IPS DF 6.9 (cell line): ENCODE measurements around the gene CAPZA2.
"Not testable (repeated sequence)": the region's sequence is repeated elsewhere in the genome, so short reads cannot be mapped to it uniquely, and the experiment has no call there.

Experiments
- DNase-seq: peaks from one replicate; pipeline ENCODE4 v3.0.0-alpha.2; 2013; ENCODE audit warnings: low read depth, low spot score
- H3K27ac ChIP-seq: one replicate; pipeline ENCODE4 v1.5.1; 2013; ENCODE audit warnings: low read length, control low read depth
- H3K27me3 ChIP-seq: 2 replicates; pipeline ENCODE4 v1.6.1; 2013; ENCODE audit warnings: mild to moderate bottlenecking, low read length; ENCODE audit not compliant: control insufficient read depth, insufficient read depth
- H3K36me3 ChIP-seq: 2 replicates; pipeline ENCODE4 v1.6.1; 2013; ENCODE audit warnings: low read length; ENCODE audit not compliant: control insufficient read depth, insufficient read depth
- H3K4me1 ChIP-seq: 2 replicates; pipeline ENCODE4 v1.6.1; 2013; ENCODE audit warnings: low read length; ENCODE audit not compliant: control insufficient read depth, insufficient read depth
- H3K4me3 ChIP-seq: 2 replicates; pipeline ENCODE4 v1.5.1; 2013; ENCODE audit warnings: mild to moderate bottlenecking, low read length
- H3K9me3 ChIP-seq: 2 replicates; pipeline ENCODE4 v1.6.1; 2013; ENCODE audit warnings: low read length, inconsistent platforms; ENCODE audit not compliant: control insufficient read depth, insufficient read depth
- WGBS: extraction: QIAGEN DNeasy Blood & Tissue Kit; methylation state at CpG from one replicate; pipeline ENCODE4 v1.1.7; 2013; ENCODE audit warnings: mixed read lengths, missing lambda C conversion rate; ENCODE audit not compliant: insufficient read length, insufficient coverage; 5-methylcytosine and 5-hydroxymethylcytosine counted together

The CAPZA2 gene

GRCh38 chr7:116862234-116862950, at the start of gene CAPZA2:
Gene CAPZA2 (plus strand): TSS chr7:116862587. CDS start chr7:116862612, 25 bp downstream.
- Histone ChIP-seq H3K36me3 (no peaks in the 10 kb centered on the region), H3K9me3 (no peaks in the 10 kb centered on the region), H3K27me3 (no peaks in the 10 kb centered on the region), H3K4me3 (peak within 1 kb of the TSS; percentile 72), H3K4me1 (no peaks in the 10 kb centered on the region), H3K27ac (no peak within 1 kb of the TSS)
- no CpG with 5 or more reads among the region's 80 CpGs for WGBS
- DNase-seq, result peak; percentile 72

- no peaks in the 10 kb centered on the region for H3K4me1 ChIP-seq
- H3K9me3 ChIP-seq, result no peaks in the 10 kb centered on the region
- H3K27ac ChIP-seq, result no peak overlapping the region
- no peaks in the 10 kb centered on the region for H3K36me3 ChIP-seq
- no peaks in the 10 kb centered on the region for H3K27me3 ChIP-seq
- no CpG with 5 or more reads among the region's 2 CpGs for WGBS
- no peak for DNase-seq
- H3K4me3 ChIP-seq, result no peak overlapping the region
Measured at GRCh38 chr7:116812860-116813259, 49.5 kb upstream of the CAPZA2 start.

GRCh38 chr7:116813371-116813770, 49.0 kb upstream of the CAPZA2 start:
- no CpG with 5 or more reads among the region's 3 CpGs for WGBS
- not testable (repeated sequence) for H3K36me3 ChIP-seq, H3K27me3 ChIP-seq, H3K9me3 ChIP-seq, H3K27ac ChIP-seq, DNase-seq, H3K4me1 ChIP-seq, H3K4me3 ChIP-seq

DNA sequence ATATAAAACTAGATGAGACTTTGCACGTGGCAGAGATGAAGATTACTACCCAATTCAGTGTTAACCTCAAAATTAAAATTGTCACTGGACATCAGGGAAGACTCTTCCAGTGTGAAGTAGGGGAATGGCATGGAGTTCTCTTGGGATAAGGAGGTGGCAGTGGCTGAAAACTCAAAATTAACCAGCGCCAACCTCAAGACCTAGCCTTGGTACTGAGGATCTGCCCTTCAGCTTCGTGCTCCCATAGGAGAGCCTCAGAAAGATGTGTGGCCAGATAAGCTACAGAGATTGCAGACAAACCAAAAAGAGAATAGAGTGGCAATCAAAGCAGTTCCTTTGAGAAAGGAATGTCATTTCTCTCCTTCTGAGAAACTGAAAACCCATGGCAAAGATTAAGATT, 47.3 kb upstream of the CAPZA2 start:
- no CpG with 5 or more reads among the region's 3 CpGs for WGBS
- Histone ChIP-seq H3K27me3 (no peaks in the 10 kb centered on the region), H3K36me3 (no peaks in the 10 kb centered on the region), H3K4me3 (no peak overlapping the region), H3K9me3 (no peaks in the 10 kb centered on the region), H3K4me1 (no peaks in the 10 kb centered on the region), H3K27ac (no peak overlapping the region)
- DNase-seq, result no peak

GRCh38 chr7:116820149-116820548, 42.2 kb upstream of the CAPZA2 start:
- Histone ChIP-seq H3K36me3 (no peaks in the 10 kb centered on the region), H3K4me3 (no peak overlapping the region), H3K27ac (no peak overlapping the region), H3K9me3 (no peaks in the 10 kb centered on the region), H3K27me3 (no peaks in the 10 kb centered on the region), H3K4me1 (no peaks in the 10 kb centered on the region)
- DNase-seq, result no peak
- WGBS, result no CpG with 5 or more reads among the region's 3 CpGs

DNA sequence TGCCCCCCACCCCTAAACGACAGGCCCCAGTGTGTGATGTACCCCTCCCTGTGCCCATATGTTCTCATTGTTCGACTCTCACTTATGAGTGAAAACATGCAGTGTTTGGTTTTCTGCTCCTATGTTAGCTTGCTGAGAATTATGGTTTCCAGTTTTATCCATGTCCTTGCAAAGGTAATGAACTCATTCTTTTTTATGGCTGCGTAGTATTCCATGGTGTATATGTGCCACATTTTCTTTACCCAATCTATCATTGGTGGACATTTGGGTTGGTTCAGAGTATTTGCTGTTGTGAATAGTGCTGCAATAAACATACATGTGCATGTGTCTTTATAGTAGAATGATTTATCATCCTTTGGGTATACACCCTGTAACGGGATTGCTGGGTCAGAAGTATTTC, 40.7 kb upstream of the CAPZA2 start:
- DNase-seq, H3K9me3 ChIP-seq, H3K4me3 ChIP-seq, H3K36me3 ChIP-seq, H3K27ac ChIP-seq, H3K4me1 ChIP-seq, H3K27me3 ChIP-seq: not testable (repeated sequence)
- WGBS, result no CpG with 5 or more reads among the region's 4 CpGs

DNA sequence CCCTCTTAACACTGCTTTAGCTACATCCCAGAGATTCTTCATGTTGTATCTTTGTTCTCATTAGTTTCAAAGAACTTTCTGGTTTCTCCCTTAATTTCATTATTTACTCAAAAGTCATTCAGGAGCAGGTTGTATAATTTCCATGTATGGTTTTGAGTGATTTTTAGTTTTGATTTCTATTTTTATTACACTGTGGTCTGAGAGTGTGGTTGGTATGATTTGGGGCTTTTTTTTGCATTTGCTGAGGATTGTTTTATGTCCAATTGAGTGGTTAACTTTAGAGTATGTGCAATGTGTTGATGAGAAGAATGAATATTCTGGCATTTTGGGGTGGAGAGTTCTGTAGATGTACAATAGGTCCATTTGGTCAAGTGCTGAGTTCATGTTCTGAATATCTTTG, 37.9 kb upstream of the CAPZA2 start:
- no peaks in the 10 kb centered on the region for H3K4me1 ChIP-seq
- H3K9me3 ChIP-seq, result no peaks in the 10 kb centered on the region
- no peaks in the 10 kb centered on the region for H3K36me3 ChIP-seq
- no peak for DNase-seq
- no peak overlapping the region for H3K4me3 ChIP-seq
- no peak overlapping the region for H3K27ac ChIP-seq
- H3K27me3 ChIP-seq, result no peaks in the 10 kb centered on the region

DNA sequence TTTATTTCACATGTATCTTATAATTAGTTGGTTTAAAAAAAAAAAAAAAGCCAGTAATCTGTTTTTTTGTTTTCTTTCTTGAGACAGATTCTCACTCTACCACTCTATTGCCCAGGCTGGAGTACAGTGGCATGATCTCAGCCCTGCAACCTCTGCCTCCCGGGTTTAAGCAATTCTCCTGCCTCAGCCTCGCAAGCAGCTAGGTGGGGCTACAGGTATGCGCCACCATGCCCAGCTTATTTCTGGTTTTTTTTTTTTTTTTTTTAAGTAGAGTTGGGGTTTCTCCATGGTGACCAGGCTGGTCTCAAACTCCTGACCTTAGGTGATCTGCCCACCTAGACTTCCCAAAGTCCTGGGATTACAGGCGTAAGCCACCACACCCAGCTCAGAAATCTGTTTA, 34.1 kb upstream of the CAPZA2 start:
- WGBS, result no CpG with 5 or more reads among the region's 4 CpGs
- no peak overlapping the region for H3K27ac ChIP-seq
- H3K4me1 ChIP-seq, result no peaks in the 10 kb centered on the region
- H3K27me3 ChIP-seq, result no peaks in the 10 kb centered on the region
- DNase-seq, result no peak
- no peaks in the 10 kb centered on the region for H3K36me3 ChIP-seq
- no peak overlapping the region for H3K4me3 ChIP-seq
- no peaks in the 10 kb centered on the region for H3K9me3 ChIP-seq

DNA sequence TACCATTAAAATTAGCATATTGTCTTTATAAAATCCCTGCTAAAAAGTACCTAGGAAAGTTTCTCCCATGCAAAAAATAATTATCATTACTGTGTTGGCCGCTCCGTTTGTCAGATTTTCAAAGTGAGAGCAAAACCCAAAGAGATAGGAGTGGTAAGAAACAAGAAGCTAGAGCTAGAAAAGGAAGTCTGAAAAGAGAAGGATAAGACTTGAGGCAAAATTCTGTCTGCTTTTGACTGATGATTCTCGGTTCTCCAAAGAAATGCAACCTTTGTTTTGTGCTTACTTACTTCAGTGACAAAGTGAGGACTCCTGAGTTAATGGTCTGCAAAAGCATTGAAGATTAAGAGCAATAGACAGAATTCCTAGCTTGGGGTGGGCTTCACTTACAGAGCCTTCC, 33.3 kb upstream of the CAPZA2 start:
- H3K9me3 ChIP-seq, result no peaks in the 10 kb centered on the region
- no peaks in the 10 kb centered on the region for H3K4me1 ChIP-seq
- no peaks in the 10 kb centered on the region for H3K27me3 ChIP-seq
- H3K27ac ChIP-seq, result no peak overlapping the region
- H3K4me3 ChIP-seq, result no peak overlapping the region
- no peak for DNase-seq
- H3K36me3 ChIP-seq, result no peaks in the 10 kb centered on the region
- WGBS, result no CpG with 5 or more reads among the region's 3 CpGs

DNA sequence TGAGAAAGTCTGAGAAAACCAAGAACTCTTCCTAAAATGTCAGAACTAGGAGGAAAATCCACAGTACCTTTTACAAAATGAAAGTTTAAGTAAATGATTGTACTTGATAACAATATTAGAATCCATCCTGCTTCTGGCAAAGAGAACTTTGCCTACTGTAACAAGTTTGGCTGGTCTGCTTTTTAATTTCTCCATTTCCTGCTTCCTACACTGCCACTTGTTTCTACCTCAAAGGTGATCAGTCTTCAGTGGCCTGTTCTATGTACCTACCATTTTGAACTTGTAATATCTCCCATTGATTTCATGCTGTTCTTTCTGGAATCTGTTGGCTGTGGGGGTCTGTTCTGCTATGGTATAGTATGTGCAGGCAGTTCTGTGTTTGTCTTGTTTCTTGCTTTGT, 32.9 kb upstream of the CAPZA2 start:
- Histone ChIP-seq H3K4me3 (no peak overlapping the region), H3K27me3 (no peaks in the 10 kb centered on the region), H3K27ac (no peak overlapping the region), H3K36me3 (no peaks in the 10 kb centered on the region), H3K4me1 (no peaks in the 10 kb centered on the region), H3K9me3 (no peaks in the 10 kb centered on the region)
- no peak for DNase-seq

DNA sequence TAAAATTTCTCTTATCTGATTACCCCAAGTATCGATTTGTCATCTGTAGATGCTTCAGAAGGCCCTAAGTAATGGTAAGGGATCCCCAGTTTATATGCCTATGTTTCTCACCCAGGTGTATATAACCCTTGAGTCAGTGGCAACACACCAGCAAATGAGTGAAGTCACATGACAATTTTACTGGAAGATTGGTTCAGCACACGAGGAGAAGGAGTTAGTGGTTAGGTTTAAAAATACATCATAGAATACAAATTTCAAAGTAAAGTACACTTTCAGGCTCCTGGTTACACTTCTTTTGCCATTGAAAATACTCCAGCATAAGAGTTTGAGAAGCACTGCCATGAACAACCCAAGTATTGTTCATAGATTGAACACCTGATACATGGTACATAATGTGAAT, 29.7 kb upstream of the CAPZA2 start:
- no peaks in the 10 kb centered on the region for H3K9me3 ChIP-seq
- no peaks in the 10 kb centered on the region for H3K4me1 ChIP-seq
- no peaks in the 10 kb centered on the region for H3K27me3 ChIP-seq
- H3K27ac ChIP-seq, result no peak overlapping the region
- no peak for DNase-seq
- H3K36me3 ChIP-seq, result no peaks in the 10 kb centered on the region
- no CpG with 5 or more reads among the region's 2 CpGs for WGBS
- no peak overlapping the region for H3K4me3 ChIP-seq
